ENCODE measurements around the gene LCNL1.

Gene LCNL1

GRCh38 chr9:136977223-136977622 lies 5.6 kb upstream of the LCNL1 start, which contains the start of gene PTGDS:
Gene PTGDS (plus strand): TSS chr9:136977504. CDS start chr9:136977579, 75 bp downstream.
- DNase-seq, result peak in 13 of 14 donors; percentile 61 to 96 (median 92)

GRCh38 chr9:136977649-136978072 lies 5.1 kb upstream of the LCNL1 start:
- no peak for DNase-seq

GRCh38 chr9:136978073-136978864 lies 4.5 kb upstream of the LCNL1 start:
- peak; percentile 36 to 94 (median 86) for DNase-seq

GRCh38 chr9:136978865-136979544 lies 3.8 kb upstream of the LCNL1 start:
- DNase-seq, result peak in 1 of 14 donors; percentile 34

- peak in 1 of 14 donors; percentile 50 for DNase-seq
Observed at GRCh38 chr9:136979769-136980587, 2.8 kb upstream of the LCNL1 start.

GRCh38 chr9:136980669-136981478 lies 1.9 kb upstream of the LCNL1 start:
- peak in 1 of 14 donors; percentile 56 for DNase-seq

GRCh38 chr9:136981588-136982231 lies 1.1 kb upstream of the LCNL1 start:
- peak in 11 of 14 donors; percentile 34 to 83 (median 77) for DNase-seq

GRCh38 chr9:136983167-136983566 lies 374 bp downstream of the LCNL1 start:
- DNase-seq, result peak in 3 of 14 donors; percentile 60 to 68 (median 65)

- peak in 1 of 14 donors; percentile 57 for DNase-seq
Observed at GRCh38 chr9:136983656-136984314, 992 bp downstream of the LCNL1 start.

GRCh38 chr9:136984464-136985026 lies 1.8 kb downstream of the LCNL1 start:
- DNase-seq, result no peak

- peak in 2 of 14 donors; percentile 26 to 36 for DNase-seq
Observed at GRCh38 chr9:136985027-136985602, 2.3 kb downstream of the LCNL1 start.

- DNase-seq, result no peak
Observed at GRCh38 chr9:136985853-136986252, 3.1 kb downstream of the LCNL1 start.

- no peak for DNase-seq
Observed at GRCh38 chr9:136988872-136989271, 6.1 kb downstream of the LCNL1 start.

GRCh38 chr9:136990242-136990911 lies 7.6 kb downstream of the LCNL1 start:
- DNase-seq, result no peak

- peak; percentile 34 to 90 (median 80) for DNase-seq
Observed at GRCh38 chr9:136991993-136992818, 9.4 kb downstream of the LCNL1 start, which contains the start of gene PAXX. Gene PAXX (plus strand): TSS chr9:136992422. CDS start chr9:136992444, 22 bp downstream.

GRCh38 chr9:136992819-136993369 lies 10.1 kb downstream of the LCNL1 start:
- DNase-seq, result no peak

- no peak for DNase-seq
Observed at GRCh38 chr9:136994180-136994887, 11.5 kb downstream of the LCNL1 start.
